Gastroesophageal sphincter (tissue), 3 donors: ENCODE measurements around the gene NAT14.

Experiments used
- CTCF ChIP-seq, 4 experiments: fragments of 200-600 bp in 2 of 4; fragments of 450-650 bp in 2 of 4; sonication (generic) in 1 of 4; IDR thresholded peaks; one replicate each; pipeline ENCODE4 v1.5.1; 2017 to 2019; ENCODE audit warnings: antibody characterized with exemption in 4 of 4, mild to moderate bottlenecking in 2 of 4, moderate library complexity in 2 of 4
- POLR2A ChIP-seq, 2 donors: fragments of 450-650 bp; IDR thresholded peaks; one replicate each; pipeline ENCODE4 v1.6.1; 2017; ENCODE audit warnings: antibody characterized with exemption in 2 of 2, mild to moderate bottlenecking in 2 of 2, moderate library complexity in 1 of 2

- TF ChIP-seq CTCF (IDR thresholded peaks at IDR 0.05): peak in 3 of 4 experiments; percentile 29 to 58 (median 48)
- no peak for TF ChIP-seq POLR2A (IDR thresholded peaks at IDR 0.05)
Observed at GRCh38 chr19:55454787-55455243, 30.2 kb upstream of the NAT14 start.
